Activated CD4-positive, alpha-beta memory T cell treated with anti-CD3 and anti-CD28 coated beads for 36 hours (primary cell): ENCODE data around the gene EHD1. TPM values are rescaled to one million over a fixed set of nuclear protein-coding genes. Genes with fewer than 3 reads are reported as not detected.

Experiments used
- CTCF ChIA-PET: fragments of 350-600 bp; sonication (Branson Sonifier 250); formaldehyde crosslinking; loops from one replicate; lab custom pipeline; 2021; ENCODE audit warnings: antibody characterized with exemption, inconsistent platforms; lab: Charles Lee
- POLR2A ChIA-PET: fragments of 350-600 bp; sonication (Branson Sonifier 250); formaldehyde crosslinking; loops from one replicate; lab custom pipeline; 2021; ENCODE audit warnings: antibody characterized with exemption; lab: Charles Lee
- DNase-seq: peaks from one replicate; pipeline ENCODE4 v3.0.0-alpha.2; 2020
- H3K27ac Mint-ChIP-seq: one replicate; pipeline ENCODE4 v1.8.0; 2021; ENCODE audit warnings: mixed read lengths
- H3K27me3 Mint-ChIP-seq: one replicate; pipeline ENCODE4 v1.8.0; 2021; ENCODE audit warnings: mixed read lengths
- H3K36me3 Mint-ChIP-seq: one replicate; pipeline ENCODE4 v1.8.0; 2021; ENCODE audit warnings: mixed read lengths
- H3K4me1 Mint-ChIP-seq: one replicate; pipeline ENCODE4 v1.8.0; 2021; ENCODE audit warnings: low read depth, mixed read lengths
- H3K4me3 Mint-ChIP-seq: one replicate; pipeline ENCODE4 v1.8.0; 2021; ENCODE audit warnings: mild to moderate bottlenecking, mixed read lengths
- H3K9me3 Mint-ChIP-seq: one replicate; pipeline ENCODE4 v1.8.0; 2021; ENCODE audit warnings: mixed read lengths
- intact Hi-C: fragments of 100-400 bp; cut with micrococcal nuclease; formaldehyde crosslinking; loops from one replicate; pipeline ENCODE4 v1.15.1; 2023
- total RNA-seq, 2 experiments: library from RNA; stranded (reverse); gene quantifications; one replicate each; pipeline ENCODE4 v1.2.3, GENCODE V29; 2021

The EHD1 gene
- total RNA-seq, 2 experiments from 2014 or later = 103 to 113 TPM

DNA sequence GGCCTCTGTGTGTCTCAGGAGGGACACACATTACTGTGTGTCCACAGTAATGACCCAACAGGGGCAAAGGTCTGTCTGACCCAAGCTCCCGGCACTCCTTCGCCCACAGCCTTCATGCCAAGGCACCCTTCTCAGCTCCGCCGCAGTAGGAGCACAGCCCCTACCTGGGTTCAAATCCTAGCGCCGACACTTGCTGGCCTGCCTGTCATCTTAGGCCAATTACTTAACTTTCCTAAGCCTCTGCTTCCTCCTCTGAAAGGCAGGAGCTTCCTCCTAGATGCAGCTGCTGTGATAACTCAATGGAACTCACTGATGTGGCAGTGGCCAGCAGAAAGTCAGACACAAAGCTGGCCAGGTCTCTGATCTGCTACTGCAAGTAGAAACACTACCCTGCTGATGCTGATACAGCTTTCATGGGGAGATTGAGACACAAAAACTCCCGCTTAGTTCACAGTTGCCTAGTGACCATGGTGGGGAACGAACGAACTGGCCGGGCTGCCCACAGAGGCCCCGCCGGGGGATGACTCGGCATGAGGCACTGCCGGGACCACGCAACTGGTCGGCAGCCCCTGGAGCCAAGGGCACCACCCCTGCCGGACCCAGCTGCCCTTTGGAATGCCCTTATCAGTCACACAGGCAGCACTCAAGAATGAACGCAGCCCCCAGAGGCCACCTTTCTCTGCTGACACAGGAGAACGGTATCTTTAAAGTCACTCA is 8.1 kb downstream of the EHD1 start:
- peaks cover 64% of the 10 kb centered on the region for H3K36me3 Mint-ChIP-seq
- POLR2A ChIA-PET = interaction anchor here (1.0 to 20.4 kb wide), 7 partner anchors 9 to 558 kb away, joined by 3 to 460 read pairs (median 11); partner anchors contain the start of gene EHD1

GRCh38 chr11:64869571-64870175 is 8.7 kb downstream of the EHD1 start:
- CTCF ChIA-PET = interaction anchor here (1.4 to 29.1 kb wide), 4 partner anchors 11 to 145 kb away, joined by 4 to 1198 read pairs (median 186); partner anchors contain the start of genes ARL2, CDC42BPG and EHD1
- H3K4me1 Mint-ChIP-seq = peaks cover 92% of the 10 kb centered on the region
- POLR2A ChIA-PET = interaction anchor here (0.6 to 20.4 kb wide), 12 partner anchors 8 to 559 kb away, joined by 3 to 460 read pairs (median 4); partner anchors contain the start of genes EHD1 and SF1
- peak overlapping the region; percentile 62 for H3K4me3 Mint-ChIP-seq
- peaks cover 9% of the 10 kb centered on the region for H3K9me3 Mint-ChIP-seq
- no peak for DNase-seq
- no peaks in the 10 kb centered on the region for H3K27me3 Mint-ChIP-seq
- intact Hi-C loops = loop anchor here (1.0 to 5.0 kb wide), 2 partner anchors 10 to 103 kb away; partner anchors contain the start of gene MAJIN
- H3K27ac Mint-ChIP-seq = peak overlapping the region; percentile 85
- peaks cover 58% of the 10 kb centered on the region for H3K36me3 Mint-ChIP-seq

More for the DNA sequence above, 8.1 kb downstream of the EHD1 start:
- Mint-ChIP-seq H3K27ac (peak overlapping the region; percentile 85), H3K4me1 (peaks cover 92% of the 10 kb centered on the region), H3K27me3 (no peaks in the 10 kb centered on the region), H3K4me3 (peak overlapping the region; percentile 62), H3K9me3 (peaks cover 9% of the 10 kb centered on the region)
- intact Hi-C loops = no loop called here
- CTCF ChIA-PET = interaction anchor here (1.0 to 29.1 kb wide), 4 partner anchors 9 to 20 kb away, joined by 3 to 1198 read pairs (median 186); partner anchors contain the start of genes CDC42BPG and EHD1
- DNase-seq = peak; percentile 47

DNA sequence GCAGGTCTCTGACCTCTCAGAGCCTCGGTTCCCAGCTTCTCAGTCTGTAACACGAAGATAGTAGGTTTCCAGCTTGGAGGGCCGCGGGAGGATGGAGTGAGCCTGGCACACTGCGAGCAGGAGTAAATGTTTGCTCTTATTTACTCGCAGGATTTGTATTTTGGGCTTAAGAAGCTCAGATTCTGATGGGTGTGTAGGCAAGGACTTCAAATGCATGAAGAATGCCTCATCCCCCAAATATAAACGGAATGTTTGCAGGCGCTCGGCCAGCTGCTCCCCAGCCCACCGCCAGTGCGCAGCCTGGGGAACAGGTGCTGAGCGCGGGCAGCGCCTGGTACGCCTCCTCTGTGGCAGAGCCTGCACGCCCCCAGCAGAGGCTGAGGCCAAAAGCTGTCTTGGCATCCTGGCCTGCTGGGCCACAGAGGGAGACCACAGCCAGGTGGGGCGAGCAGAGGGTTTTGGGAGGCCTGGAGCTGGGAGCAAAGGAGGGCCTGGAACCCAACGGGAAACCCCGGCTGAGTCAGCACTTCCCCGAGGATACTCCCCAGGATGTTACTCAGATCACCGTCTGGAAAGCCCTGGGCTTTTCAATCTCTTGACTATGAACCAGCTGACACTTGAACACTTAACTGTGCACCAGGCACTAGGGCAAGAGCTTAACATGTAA is 9.4 kb downstream of the EHD1 start:
- peak overlapping the region; percentile 85 for H3K27ac Mint-ChIP-seq
- peaks cover 92% of the 10 kb centered on the region for H3K4me1 Mint-ChIP-seq
- H3K27me3 Mint-ChIP-seq = no peaks in the 10 kb centered on the region
- CTCF ChIA-PET = interaction anchor here (0.9 to 29.1 kb wide), 5 partner anchors 10 to 145 kb away, joined by 4 to 1198 read pairs (median 43); partner anchors contain the start of genes ARL2, CDC42BPG and EHD1
- POLR2A ChIA-PET = interaction anchor here (0.6 to 20.4 kb wide), 11 partner anchors 10 to 559 kb away, joined by 3 to 460 read pairs (median 3); partner anchors contain the start of genes EHD1 and SF1
- H3K9me3 Mint-ChIP-seq = peaks cover 9% of the 10 kb centered on the region
- H3K4me3 Mint-ChIP-seq = peak overlapping the region; percentile 62
- H3K36me3 Mint-ChIP-seq = peaks cover 53% of the 10 kb centered on the region
- DNase-seq = peak; percentile 71
- intact Hi-C loops = loop anchor here (1.0 to 5.0 kb wide), 2 partner anchors 10 to 103 kb away; partner anchors contain the start of gene MAJIN

GRCh38 chr11:64867748-64868462 is 10.5 kb downstream of the EHD1 start:
- peak; percentile 57 for DNase-seq
- intact Hi-C loops = loop anchor here (5.0 kb wide), 1 partner anchor 104 kb away; the partner anchor contains the start of gene MAJIN
- peak overlapping the region; percentile 85 for H3K27ac Mint-ChIP-seq
- H3K9me3 Mint-ChIP-seq = peaks cover 9% of the 10 kb centered on the region
- H3K4me3 Mint-ChIP-seq = peak overlapping the region; percentile 39
- no peaks in the 10 kb centered on the region for H3K27me3 Mint-ChIP-seq
- ChIA-PET POLR2A (interaction anchor here (0.6 to 20.4 kb wide), 6 partner anchors 9 to 243 kb away, joined by 3 to 460 read pairs (median 21); partner anchors contain the start of genes EHD1 and SF1), CTCF (interaction anchor here (3.4 to 29.1 kb wide), 3 partner anchors 9 to 19 kb away, joined by 43 to 1198 read pairs (median 328); partner anchors contain the start of genes CDC42BPG and EHD1)
- peaks cover 96% of the 10 kb centered on the region for H3K4me1 Mint-ChIP-seq
- H3K36me3 Mint-ChIP-seq = peaks cover 47% of the 10 kb centered on the region

DNA sequence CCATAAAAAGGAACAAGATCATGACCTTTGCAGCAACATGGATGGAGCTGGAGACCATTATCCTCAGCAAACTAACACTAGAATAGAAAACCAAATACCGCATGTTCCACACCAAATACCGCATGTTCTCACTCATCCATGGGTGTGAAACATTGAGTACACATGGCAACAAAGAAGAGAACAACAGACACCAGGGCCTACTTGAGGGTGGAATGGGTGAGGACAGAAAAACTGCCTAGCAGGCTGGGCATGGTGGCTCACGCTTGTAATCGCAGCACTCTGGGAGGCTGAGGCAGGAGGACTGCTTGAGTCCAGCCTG is 12.3 kb downstream of the EHD1 start:
- Mint-ChIP-seq H3K9me3 (peaks cover 9% of the 10 kb centered on the region), H3K27ac (peak overlapping the region; percentile 96), H3K4me3 (peak overlapping the region; percentile 67), H3K27me3 (no peaks in the 10 kb centered on the region), H3K36me3 (peaks cover 37% of the 10 kb centered on the region), H3K4me1 (peaks cover 94% of the 10 kb centered on the region)
- POLR2A ChIA-PET = interaction anchor here (3.2 to 20.4 kb wide), 3 partner anchors 12 to 18 kb away, joined by 21 to 460 read pairs (median 67); partner anchors contain the start of gene EHD1
- intact Hi-C loops = loop anchor here (5.0 kb wide), 1 partner anchor 106 kb away; the partner anchor contains the start of gene MAJIN
- CTCF ChIA-PET = interaction anchor here (0.9 to 29.1 kb wide), 3 partner anchors 16 to 110 kb away, joined by 3 to 1198 read pairs (median 328); partner anchors contain the start of genes CDC42BPG and EHD1
- no peak for DNase-seq

DNA sequence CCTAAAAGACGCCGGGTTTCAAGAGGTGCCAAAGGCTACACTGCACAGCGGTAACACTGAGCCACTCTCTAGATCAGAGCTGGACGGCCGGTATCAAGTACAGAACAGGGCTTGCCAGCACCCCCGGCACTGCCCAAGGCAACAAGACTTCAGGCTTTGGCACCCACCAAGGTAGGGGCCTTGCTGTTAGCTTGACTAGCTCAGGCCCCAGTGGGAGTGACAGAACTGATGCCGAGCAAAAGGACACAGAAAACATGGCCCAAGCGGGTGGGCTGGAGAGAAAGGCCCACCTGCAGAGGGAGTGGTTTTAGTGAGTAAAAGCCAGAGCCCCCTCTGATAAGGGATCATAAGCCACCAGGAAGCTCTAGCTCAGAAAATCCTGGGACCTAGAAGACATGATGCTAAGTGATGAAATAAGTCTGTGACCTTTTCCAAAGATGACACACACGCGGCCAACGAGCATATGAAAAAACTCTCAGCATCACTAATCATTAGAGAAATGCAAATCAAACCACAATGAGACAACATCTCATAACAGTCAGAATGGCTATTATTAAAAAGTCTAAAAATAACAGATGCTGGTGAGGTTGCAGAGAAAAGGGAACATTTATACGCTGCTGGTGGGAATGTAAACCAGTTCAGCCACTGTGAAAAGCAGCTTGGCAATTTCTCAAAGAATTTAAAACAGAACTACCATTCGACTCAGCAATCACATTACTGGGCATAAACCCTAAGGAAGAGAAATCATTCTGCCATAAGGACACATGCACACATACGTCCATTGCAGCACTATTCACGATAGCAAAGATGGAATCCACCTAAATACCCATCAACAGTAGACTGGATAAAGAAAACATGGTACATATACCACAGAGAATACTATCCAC is 12.9 kb downstream of the EHD1 start:
- DNase-seq = peak; percentile 78
- Mint-ChIP-seq H3K4me1 (peaks cover 93% of the 10 kb centered on the region), H3K9me3 (peaks cover 9% of the 10 kb centered on the region), H3K27me3 (no peaks in the 10 kb centered on the region), H3K36me3 (peaks cover 38% of the 10 kb centered on the region), H3K27ac (peak overlapping the region; percentile 96), H3K4me3 (peak overlapping the region; percentile 67)
- intact Hi-C loops = loop anchor here (1.0 to 5.0 kb wide), 4 partner anchors 9 to 107 kb away; partner anchors contain the start of gene MAJIN
- ChIA-PET POLR2A (interaction anchor here (0.6 to 20.4 kb wide), 8 partner anchors 12 to 555 kb away, joined by 3 to 460 read pairs (median 3); partner anchors contain the start of genes ARL2 and EHD1), CTCF (interaction anchor here (0.6 to 29.1 kb wide), 4 partner anchors 15 to 598 kb away, joined by 3 to 1198 read pairs (median 166); partner anchors contain the start of genes CDC42BPG and EHD1)

- ChIA-PET POLR2A (interaction anchor here (0.6 to 20.4 kb wide), 11 partner anchors 11 to 556 kb away, joined by 3 to 460 read pairs (median 3); partner anchors contain the start of genes ARL2, EHD1 and VPS51), CTCF (interaction anchor here (0.6 to 29.1 kb wide), 4 partner anchors 15 to 597 kb away, joined by 3 to 1198 read pairs (median 168); partner anchors contain the start of genes ARL2, CDC42BPG and EHD1)
- peaks cover 9% of the 10 kb centered on the region for H3K9me3 Mint-ChIP-seq
- H3K27ac Mint-ChIP-seq = peak overlapping the region; percentile 96
- H3K36me3 Mint-ChIP-seq = peaks cover 41% of the 10 kb centered on the region
- no peaks in the 10 kb centered on the region for H3K27me3 Mint-ChIP-seq
- intact Hi-C loops = loop anchor here (1.0 to 5.0 kb wide), 4 partner anchors 8 to 108 kb away; partner anchors contain the start of gene MAJIN
- peak; percentile 90 for DNase-seq
- peaks cover 93% of the 10 kb centered on the region for H3K4me1 Mint-ChIP-seq
- H3K4me3 Mint-ChIP-seq = peak overlapping the region; percentile 67
These were observed 13.7 kb downstream of the EHD1 start for GRCh38 chr11:64864473-64865285.

DNA sequence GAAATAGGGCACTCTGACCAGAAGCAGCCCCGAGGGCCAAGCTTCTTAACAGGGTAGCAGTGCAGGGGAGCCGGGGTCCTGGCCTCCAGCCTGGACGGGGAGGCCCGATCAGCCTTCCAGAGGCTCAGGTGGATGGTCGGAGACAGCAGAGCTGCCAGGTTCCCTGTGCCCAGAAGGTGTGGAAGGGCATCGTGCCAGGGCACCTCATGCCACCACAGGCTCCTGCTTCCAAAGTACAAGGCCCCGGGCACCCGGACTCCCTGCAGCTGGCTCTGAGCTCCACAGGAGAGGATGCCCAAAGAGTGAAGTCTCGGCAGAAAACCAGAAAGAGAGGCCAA is 14.3 kb downstream of the EHD1 start:
- Mint-ChIP-seq H3K4me1 (peaks cover 92% of the 10 kb centered on the region), H3K27me3 (no peaks in the 10 kb centered on the region), H3K4me3 (peak overlapping the region; percentile 67), H3K9me3 (peaks cover 9% of the 10 kb centered on the region), H3K27ac (peak overlapping the region; percentile 96), H3K36me3 (peaks cover 45% of the 10 kb centered on the region)
- intact Hi-C loops = loop anchor here (2.0 kb wide), 1 partner anchor 13 kb away; no protein-coding TSS in a partner anchor
- ChIA-PET CTCF (interaction anchor here (1.9 to 29.1 kb wide), 3 partner anchors 14 to 151 kb away, joined by 8 to 1198 read pairs (median 328); partner anchors contain the start of genes ARL2, CDC42BPG and EHD1), POLR2A (interaction anchor here (0.6 to 20.4 kb wide), 7 partner anchors 10 to 232 kb away, joined by 3 to 460 read pairs (median 3); partner anchors contain the start of genes EHD1 and VPS51)
- no peak for DNase-seq
